ENCODE results near the gene MED26.

MED26 gene

GRCh38 chr19:16532440-16533234 is 95.4 kb downstream of the MED26 start:
- DNase-seq = no peak

DNA sequence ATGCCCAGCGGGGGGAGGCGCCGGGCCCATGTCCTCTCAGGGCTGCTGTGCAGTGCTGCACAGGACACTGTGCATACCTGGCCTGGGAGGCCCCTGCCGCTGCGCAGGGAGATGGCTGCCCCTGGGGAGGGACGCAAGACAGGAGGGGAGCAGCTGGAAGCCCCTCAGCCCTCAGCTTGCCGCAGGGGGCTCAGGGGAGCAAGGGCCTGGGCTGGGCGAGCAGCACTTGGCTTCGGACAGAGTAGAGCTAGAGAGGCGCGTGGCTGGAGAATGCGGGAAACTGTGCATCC is 96.7 kb downstream of the MED26 start:
- no peak for DNase-seq

GRCh38 chr19:16530540-16531379 is 97.2 kb downstream of the MED26 start:
- no peak for DNase-seq

DNA sequence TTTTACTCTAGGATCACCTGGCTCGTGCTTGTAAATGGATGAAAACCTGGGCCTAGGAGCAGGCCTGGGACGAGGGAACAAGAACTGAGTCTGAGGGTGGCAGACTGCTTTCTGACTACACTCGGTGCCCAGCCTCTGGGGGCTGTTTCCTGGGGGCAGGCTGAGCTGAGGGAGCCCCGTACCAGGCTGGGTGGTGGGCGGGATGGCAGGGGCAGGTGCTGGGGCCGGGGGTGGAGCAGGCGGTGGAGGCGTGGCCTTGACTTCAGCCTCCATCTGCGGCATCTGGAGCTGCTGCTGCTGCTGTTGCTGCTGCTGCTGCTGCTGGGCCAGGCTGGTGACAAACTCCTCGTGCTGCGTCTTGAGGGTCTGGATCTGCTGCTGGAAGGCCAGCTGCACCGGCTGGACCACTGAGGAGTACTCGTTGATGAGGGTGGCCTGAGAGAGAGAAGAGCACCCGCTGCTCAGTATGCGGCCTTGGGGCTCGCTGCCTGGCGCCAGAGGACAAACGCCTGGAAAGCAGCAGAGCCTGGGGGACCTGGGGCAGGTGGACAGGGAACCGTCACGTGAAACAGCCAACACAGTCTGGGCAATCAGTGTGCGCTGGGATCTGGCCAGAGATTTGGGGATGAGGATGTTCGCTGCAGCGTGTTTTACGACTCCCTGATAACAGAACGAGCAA is 98.4 kb downstream of the MED26 start:
- DNase-seq = no peak

GRCh38 chr19:16527971-16528521 is 100.0 kb downstream of the MED26 start:
- DNase-seq = no peak

- DNase-seq = no peak
Measured at GRCh38 chr19:16527334-16527935, 100.6 kb downstream of the MED26 start.

DNA sequence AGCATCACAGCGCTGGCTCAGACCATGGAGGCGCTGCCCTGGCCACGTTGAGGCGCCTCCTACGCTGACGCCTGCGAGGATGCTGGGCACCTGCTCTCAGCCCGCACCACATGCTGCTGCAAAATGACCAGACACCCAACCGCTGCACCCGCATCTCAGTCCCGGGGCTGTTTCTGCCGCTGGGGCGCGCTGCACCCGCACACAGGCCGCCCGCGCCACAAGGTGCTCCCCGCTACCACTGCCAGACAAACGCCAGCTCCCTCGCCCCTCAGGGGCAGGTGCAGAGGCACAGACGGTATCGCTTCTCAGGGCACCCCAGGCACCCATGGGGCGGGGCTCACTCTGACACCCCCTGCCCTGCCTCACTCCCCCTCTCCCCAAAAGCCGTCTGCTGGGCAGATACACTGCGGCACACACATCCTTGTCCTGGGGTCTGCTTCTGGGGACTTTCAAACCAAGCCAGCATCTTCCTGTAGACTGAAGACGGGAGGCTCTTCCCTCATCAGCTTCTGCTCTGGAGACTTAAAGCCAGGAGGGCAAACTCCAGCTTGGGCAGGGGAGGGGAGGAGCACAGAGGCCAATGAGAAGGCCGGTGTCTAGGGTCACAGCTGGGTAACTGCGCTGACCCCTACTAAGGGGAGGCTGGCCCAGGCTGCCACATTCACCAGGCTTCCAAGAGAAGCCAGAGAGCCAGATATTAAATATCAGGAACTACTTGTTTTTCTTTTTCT is 102.1 kb downstream of the MED26 start:
- DNase-seq = no peak

DNA sequence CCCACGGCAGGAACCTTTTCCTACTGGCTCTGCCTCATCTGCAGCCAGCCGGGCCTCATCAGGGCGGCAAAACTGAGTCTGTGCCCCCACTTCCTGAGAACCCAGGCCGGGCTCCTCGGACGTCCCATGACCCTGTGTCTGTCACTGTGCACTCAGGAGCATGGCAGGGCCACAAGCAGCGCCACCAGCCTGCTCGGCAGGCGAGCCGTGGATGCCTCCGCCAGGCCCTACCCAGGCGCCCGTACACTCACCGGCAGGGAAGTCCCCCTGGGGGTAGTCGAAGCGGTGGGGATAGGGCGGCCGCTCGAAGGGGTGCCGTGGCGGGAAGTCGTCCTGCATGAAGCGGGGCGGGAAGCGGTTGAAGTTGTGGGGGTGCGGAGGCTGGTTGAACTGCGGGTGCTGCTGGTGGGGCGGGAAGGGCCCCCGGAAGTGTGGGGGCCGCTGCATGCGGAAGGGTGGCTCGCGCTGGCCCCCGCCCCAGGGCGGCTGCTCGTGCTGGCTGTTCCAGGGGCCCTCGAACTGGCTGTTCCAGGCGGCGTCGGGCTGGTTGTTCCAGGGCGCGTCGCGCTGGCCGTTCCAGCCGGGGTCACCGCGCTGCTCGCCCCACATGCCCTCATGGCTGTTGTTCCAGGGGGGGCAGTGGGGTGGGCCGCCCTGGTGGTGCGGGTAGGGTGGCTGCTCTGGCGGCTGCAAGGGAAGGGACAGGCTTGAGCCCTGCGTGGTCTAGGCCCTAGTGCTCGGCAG is 102.8 kb downstream of the MED26 start:
- no peak for DNase-seq

All from kidney glomerular epithelial cell (primary cell).